ENCODE results near the gene ATRN.
A peak's percentile ranks its signal among the peaks of the same experiment; 100 is the strongest.
"Not testable (repeated sequence)": the region's sequence is repeated elsewhere in the genome, so short reads cannot be mapped to it uniquely, and the experiment has no call there.

Gene ATRN

GRCh38 chr20:3465301-3465700 is 5.5 kb upstream of the ATRN start:
- H3K4me3 ChIP-seq (ENCODE audit: low read depth, low read length) = no peak overlapping the region

DNA sequence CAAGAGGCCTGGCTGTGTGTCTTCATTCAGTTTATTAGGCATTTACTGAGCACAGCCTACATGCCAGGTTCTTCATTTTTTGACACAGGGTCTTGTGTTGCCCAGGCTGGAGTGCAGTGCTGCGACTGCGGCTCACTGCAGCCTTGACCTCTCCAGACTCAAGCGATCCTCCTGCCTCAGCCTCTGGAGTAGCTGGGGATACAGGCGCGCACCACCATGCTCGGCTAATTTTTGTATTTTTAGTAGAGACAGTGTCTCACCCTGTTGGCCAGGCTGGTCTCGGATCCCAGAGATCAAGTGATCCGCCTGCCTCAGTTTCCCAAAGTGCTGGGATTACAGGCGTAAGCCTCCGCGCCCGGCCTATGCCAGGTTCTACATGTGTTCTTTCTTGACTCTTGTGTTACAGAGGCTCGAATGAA is 601 bp upstream of the ATRN start:
- H3K4me3 ChIP-seq (ENCODE audit: low read depth, low read length) = peak overlapping the region; percentile 86

GRCh38 chr20:3471397-3472021 is 691 bp downstream of the ATRN start:
- peak overlapping the region; percentile 86 for H3K4me3 ChIP-seq (ENCODE audit: low read depth, low read length)

DNA sequence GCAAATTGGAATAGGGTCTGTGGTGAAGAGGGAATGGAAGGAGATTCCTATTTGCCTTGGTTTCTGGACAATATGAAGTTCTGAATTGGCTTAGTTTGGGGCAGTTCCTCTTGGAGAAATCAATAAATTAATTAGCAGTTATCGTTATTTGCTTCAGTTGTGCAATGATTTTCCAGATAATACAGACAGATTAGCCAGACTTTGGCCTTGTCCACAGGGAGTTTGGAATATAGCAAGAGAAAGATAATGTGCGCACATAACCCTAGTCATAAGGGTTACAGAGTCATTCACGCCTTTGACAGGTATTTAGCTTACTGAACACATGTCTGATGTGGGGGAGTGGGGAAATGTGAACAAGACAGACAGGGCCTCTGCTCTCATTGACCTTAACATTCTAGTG is 1.3 kb downstream of the ATRN start:
- H3K4me3 ChIP-seq (ENCODE audit: low read depth, low read length) = peak overlapping the region; percentile 86

- H3K4me3 ChIP-seq (ENCODE audit: low read depth, low read length) = no peak overlapping the region
These were observed 2.5 kb downstream of the ATRN start for GRCh38 chr20:3473324-3473723.

DNA sequence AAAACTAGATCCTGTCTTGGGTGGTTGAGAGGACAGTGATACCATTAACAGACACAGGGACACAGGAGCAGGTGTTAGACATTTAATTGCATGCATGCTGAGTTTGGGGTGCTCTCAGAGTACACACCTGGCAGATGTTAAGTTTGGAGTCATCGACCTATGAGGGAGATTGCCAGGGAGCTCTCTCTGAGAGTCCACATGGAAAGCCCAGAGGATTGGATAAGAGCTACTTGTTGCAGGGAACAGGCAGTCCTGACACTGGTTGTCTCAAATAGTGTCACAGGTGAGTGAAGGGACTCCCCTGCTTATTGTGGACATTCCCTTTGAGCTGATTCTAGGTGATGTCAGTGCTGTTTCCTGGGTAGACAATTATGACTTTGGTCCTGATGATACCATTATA is 3.1 kb downstream of the ATRN start:
- no peak overlapping the region for H3K4me3 ChIP-seq (ENCODE audit: low read depth, low read length)

GRCh38 chr20:3477003-3477860 is 6.4 kb downstream of the ATRN start:
- H3K4me3 ChIP-seq (ENCODE audit: low read depth, low read length) = not testable (repeated sequence)

DNA sequence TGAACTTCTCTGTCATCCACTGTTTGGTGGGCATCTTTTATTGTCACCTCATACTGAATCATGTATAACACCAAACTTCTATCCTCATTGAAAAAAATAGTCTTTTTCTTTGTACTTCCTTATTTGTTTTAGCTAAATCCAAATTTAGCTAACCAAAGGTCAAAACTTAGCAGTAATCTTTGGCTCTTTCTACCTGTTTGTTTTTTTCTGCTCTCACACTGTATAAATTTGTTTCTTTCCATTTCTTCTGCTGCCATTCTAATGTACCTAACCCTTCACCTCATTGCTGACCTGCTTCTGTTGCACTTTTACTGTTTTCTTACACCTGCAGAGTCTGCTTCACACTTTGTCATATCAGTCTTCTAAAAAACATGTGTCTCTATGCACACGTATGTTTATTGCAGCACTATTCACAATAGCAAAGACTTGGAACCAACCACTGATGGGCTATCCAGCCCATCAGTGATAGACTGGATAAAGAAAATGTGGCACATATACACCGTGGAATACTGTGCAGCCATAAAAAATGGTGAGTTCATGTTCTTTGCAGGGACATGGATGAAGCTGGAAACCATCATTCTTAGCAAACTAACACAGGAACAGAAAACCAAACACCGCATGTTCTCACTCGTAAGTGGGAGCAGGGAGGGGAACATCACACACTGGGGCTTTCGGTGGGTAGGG is 7.2 kb downstream of the ATRN start:
- no peak overlapping the region for H3K4me3 ChIP-seq (ENCODE audit: low read depth, low read length)

DNA sequence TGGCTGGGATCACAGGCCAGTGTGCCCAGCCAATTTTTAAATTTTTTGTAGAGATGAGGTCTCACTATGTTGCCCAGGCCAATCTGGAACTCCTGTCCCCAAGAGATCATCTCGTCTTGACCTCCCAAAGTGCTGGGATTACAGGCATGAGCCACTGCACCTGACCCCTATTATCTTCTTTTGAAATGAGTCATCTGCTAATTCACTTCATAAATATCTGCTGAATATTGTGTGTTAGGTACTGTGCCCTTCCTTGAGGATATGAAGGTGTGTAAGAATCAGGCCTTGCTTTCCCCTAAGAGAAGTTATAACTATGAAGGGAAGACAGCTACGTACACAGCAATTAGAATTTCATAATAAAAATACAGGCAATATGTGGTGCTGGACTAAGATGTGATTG is 8.2 kb downstream of the ATRN start:
- no peak overlapping the region for H3K4me3 ChIP-seq (ENCODE audit: low read depth, low read length)

- H3K4me3 ChIP-seq (ENCODE audit: low read depth, low read length) = no peak overlapping the region
These were observed 9.2 kb downstream of the ATRN start for GRCh38 chr20:3479759-3480615.

- H3K4me3 ChIP-seq (ENCODE audit: low read depth, low read length) = no peak overlapping the region
These were observed 12.5 kb downstream of the ATRN start for GRCh38 chr20:3483309-3483708.

GRCh38 chr20:3483784-3484183 is 13.0 kb downstream of the ATRN start:
- H3K4me3 ChIP-seq (ENCODE audit: low read depth, low read length) = no peak overlapping the region

- H3K4me3 ChIP-seq (ENCODE audit: low read depth, low read length) = no peak overlapping the region
These were observed 15.1 kb downstream of the ATRN start for GRCh38 chr20:3485913-3486312.

DNA sequence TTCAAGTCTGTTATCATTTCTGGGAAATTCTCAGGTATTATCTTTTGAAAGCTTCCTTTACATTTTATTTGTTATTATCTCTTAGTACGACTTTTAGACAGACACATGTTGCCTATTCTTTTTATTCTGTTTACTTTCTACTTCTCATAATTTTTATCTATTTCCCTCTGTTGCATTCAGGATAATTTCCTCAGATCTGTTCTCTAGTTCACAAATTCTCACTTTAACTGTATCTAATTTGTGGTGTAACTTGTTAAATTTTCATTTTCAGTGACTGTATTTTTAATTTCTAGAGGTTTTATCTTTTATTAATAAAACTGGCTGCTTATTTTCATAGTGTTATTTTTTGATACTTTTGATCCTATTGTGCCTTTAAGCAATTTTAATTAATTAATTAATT is 16.0 kb downstream of the ATRN start:
- no peak overlapping the region for H3K4me3 ChIP-seq (ENCODE audit: low read depth, low read length)

DNA sequence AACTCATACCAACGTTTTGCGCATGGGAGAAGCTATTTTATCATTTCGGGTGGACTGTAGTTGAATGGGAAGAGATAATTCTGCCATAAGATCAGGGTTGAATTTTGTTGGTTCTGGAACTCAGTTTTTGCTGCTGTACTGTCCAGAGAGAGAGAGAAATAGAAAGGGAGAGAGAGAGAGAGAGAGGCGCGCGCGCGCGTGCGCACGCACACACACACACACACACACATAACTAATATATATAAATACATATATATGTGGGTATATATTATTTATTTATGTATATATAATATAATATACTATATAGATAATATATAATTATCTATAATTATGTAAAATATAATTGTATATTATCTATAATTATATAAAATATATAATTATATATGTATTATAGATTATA is 21.9 kb downstream of the ATRN start:
- H3K4me3 ChIP-seq (ENCODE audit: low read depth, low read length) = no peak overlapping the region

- no peak overlapping the region for H3K4me3 ChIP-seq (ENCODE audit: low read depth, low read length)
These were observed 23.4 kb downstream of the ATRN start for GRCh38 chr20:3494218-3494617.

DNA sequence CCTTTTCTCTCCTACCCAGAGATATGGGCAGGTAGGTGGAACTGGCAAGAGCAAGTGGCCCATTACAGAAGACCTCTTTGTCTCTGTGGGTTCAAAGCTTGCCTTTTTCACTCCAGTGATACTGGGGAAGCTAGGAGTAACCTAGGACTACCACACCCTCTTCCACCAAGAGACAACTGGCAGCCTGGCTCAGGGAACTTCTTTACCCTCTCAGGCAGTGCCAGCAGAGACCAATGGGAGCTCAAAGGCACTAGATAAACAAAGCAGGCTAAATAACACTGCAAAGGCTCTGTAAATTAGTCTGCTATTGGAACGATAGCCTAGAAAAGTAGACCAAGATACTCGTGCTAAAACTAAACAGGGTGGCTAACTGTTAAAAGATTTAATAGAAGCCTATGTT is 32.1 kb downstream of the ATRN start:
- no peak overlapping the region for H3K4me3 ChIP-seq (ENCODE audit: low read depth, low read length)

DNA sequence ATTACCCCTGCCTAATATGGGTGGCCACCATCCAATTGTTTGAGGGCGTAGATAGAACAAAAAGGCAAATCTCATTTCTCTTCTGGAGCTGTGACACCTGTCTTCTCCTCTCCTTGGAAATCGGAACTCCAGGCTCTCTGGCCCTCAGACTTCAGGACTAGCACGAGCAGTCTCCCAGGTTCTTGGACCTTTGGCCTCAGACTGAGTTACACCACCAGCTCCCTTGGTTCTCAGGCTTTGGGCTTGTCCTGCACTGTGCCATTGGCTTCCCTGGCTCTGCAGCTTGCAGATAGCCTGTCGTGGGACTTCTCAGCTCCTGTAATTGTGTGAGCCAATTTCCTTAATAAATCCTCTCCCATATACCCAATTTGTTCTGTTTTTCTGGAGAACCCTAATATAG is 34.3 kb downstream of the ATRN start:
- no peak overlapping the region for H3K4me3 ChIP-seq (ENCODE audit: low read depth, low read length)

DNA sequence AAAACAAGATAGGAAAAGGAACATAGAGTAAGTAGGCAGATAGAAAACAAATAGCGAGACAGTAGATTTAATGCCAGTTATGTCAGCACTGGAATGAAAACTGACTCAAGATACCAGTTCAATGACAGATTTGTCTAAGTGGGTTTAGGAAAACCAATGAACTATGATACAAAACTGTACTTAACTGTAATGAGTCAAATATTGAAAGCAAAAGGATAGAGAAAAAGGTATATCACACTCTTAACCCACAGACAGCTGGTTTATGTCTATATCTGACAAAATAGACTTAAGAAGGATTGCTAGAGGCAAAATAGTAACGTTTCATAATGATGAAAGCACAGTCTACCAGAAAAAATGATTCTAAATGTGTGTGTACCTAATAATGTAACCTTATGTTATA is 38.2 kb downstream of the ATRN start:
- H3K4me3 ChIP-seq (ENCODE audit: low read depth, low read length) = no peak overlapping the region

DNA sequence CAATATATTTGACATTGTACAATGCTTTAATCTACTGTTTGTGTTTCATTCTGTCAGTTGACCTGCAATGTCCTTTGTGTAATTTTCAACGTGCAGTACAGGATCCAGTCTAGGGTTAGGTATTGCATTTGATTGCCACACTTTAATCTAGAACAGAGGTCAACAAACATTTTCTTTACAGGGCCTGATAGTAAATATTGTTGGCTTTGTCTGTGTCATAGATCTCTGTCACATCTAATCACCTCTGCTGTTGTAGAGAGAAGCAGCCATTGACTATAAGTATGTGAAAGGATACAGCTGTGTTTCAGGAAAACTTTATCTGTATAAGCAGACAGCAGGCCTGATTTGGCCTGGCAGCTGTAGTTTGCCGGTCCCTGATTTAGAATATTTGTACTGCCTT is 39.3 kb downstream of the ATRN start:
- H3K4me3 ChIP-seq (ENCODE audit: low read depth, low read length) = no peak overlapping the region

GRCh38 chr20:3512239-3512638 is 41.4 kb downstream of the ATRN start:
- not testable (repeated sequence) for H3K4me3 ChIP-seq (ENCODE audit: low read depth, low read length)

All from iPS-11a (cell line).